Mammary epithelial cell (primary cell): ENCODE data around the gene CDIP1.

Source experiments
- EZH2 ChIP-seq: IDR thresholded peaks from 2 replicates; pipeline ENCODE4 v1.6.1; 2012; ENCODE audit warnings: low read length, inconsistent platforms, borderline replicate concordance
- TF ChIP-seq, protein P1 (sequence below), 2 donors: IDR thresholded peaks in 1 of 2; conservative IDR thresholded peaks in 1 of 2; 2 replicates each; pipeline ENCODE4 v1.5.1; 2011 to 2012; ENCODE audit warnings: inconsistent platforms in 2 of 2, low read length in 2 of 2, mild to moderate bottlenecking in 2 of 2, control low read depth in 1 of 2, low read depth in 1 of 2; ENCODE audit not compliant: insufficient read depth in 1 of 2; ENCODE audit errors: extremely low read depth in 1 of 2

DNA sequence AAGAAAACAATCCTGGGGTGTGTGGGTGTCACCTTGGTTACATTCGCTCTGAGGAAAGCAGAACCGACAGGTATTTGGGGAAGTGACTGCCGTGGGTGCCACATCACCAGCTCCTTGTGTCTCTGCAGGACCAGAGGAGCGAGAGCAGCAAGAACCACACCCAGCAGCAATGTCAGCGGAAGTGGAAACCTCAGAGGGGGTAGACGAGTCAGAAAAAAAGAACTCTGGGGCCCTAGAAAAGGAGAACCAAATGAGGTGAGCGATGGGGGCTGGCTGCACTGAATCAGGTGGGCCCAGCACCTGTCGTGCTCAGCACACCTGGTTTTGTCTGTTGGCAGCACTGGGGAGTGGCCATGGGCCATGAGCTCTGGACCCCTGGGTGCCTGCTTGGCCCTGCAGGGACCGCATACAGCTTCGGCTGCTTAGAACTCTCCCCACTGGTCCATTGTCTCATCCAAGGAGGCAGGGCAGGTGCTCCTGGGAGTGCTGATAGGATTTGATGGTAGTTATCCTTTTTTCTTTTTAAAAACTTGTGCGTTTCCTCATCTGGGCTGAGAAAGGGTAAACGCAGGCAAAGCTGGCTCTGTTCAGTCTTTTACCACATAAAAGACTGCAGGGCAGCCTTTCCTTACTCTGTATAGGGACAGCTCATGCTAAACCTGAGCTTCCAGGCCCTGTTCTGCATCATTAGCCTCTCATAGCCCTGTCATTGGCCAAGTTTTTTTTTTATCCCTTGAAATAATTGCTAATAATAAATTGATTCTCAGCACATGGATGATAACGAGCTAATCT is 33.0 kb downstream of the CDIP1 start:
- TF ChIP-seq, protein P1, sequence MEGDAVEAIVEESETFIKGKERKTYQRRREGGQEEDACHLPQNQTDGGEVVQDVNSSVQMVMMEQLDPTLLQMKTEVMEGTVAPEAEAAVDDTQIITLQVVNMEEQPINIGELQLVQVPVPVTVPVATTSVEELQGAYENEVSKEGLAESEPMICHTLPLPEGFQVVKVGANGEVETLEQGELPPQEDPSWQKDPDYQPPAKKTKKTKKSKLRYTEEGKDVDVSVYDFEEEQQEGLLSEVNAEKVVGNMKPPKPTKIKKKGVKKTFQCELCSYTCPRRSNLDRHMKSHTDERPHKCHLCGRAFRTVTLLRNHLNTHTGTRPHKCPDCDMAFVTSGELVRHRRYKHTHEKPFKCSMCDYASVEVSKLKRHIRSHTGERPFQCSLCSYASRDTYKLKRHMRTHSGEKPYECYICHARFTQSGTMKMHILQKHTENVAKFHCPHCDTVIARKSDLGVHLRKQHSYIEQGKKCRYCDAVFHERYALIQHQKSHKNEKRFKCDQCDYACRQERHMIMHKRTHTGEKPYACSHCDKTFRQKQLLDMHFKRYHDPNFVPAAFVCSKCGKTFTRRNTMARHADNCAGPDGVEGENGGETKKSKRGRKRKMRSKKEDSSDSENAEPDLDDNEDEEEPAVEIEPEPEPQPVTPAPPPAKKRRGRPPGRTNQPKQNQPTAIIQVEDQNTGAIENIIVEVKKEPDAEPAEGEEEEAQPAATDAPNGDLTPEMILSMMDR (conservative IDR thresholded peaks at IDR 0.05 in 1 of 2, IDR thresholded peaks at IDR 0.05 in 1 of 2; ENCODE audit: extremely low read depth in 1 of 2, insufficient read depth in 1 of 2, low read depth in 1 of 2, low read length in 2 of 2), result no peak
- TF ChIP-seq EZH2, result no peak
